Endothelial cell of umbilical vein (primary cell): Measurements from ENCODE around the gene HIPK1.

Experiments
- CTCF ChIP-seq, 2 donors: IDR thresholded peaks; 1 replicate in 1 of 2; 2 replicates in 1 of 2; pipeline ENCODE4 v1.5.1; 2011; ENCODE audit warnings: low read length in 2 of 2, mild to moderate bottlenecking in 2 of 2, moderate library complexity in 2 of 2, control low read depth in 1 of 2, inconsistent platforms in 1 of 2, low read depth in 1 of 2; ENCODE audit not compliant: insufficient read depth in 1 of 2; ENCODE audit errors: extremely low read depth in 1 of 2
- EZH2 ChIP-seq: IDR thresholded peaks from 2 replicates; pipeline ENCODE4 v1.6.1; 2012; ENCODE audit warnings: borderline replicate concordance, low read depth, mild to moderate bottlenecking, moderate library complexity, low read length, inconsistent platforms; ENCODE audit not compliant: severe bottlenecking
- GATA2 ChIP-seq: IDR thresholded peaks from 2 replicates; pipeline ENCODE4 v1.7.0; 2011; ENCODE audit warnings: low read depth, mild to moderate bottlenecking, moderate library complexity, mixed read lengths, low read length; ENCODE audit not compliant: insufficient read length, insufficient read depth
- MYC ChIP-seq: IDR thresholded peaks from one replicate; pipeline ENCODE4 v1.6.1; 2011; ENCODE audit warnings: mild to moderate bottlenecking, low read depth, low read length

- TF ChIP-seq CTCF (IDR thresholded peaks at IDR 0.05; ENCODE audit: extremely low read depth in 1 of 2, insufficient read depth in 1 of 2, low read depth in 1 of 2, low read length in 2 of 2) (no peak), GATA2 (no peak), EZH2 (no peak), MYC (no peak)
These were observed 38.3 kb upstream of the HIPK1 start for GRCh38 chr1:113890816-113891215.
